Mesenchymal stem cell (in vitro differentiated cells and primary cell): ENCODE measurements around the gene RTN4IP1.

ENCODE experiments used
- DNase-seq: peaks from one replicate; pipeline ENCODE4 v3.0.0-alpha.2; 2013
- H2AFZ ChIP-seq: one replicate; pipeline ENCODE4 v1.6.1; 2013; ENCODE audit warnings: low read depth, mild to moderate bottlenecking, control low read depth, inconsistent platforms, low read length, moderate library complexity
- H2AK5ac ChIP-seq: 2 replicates; pipeline ENCODE4 v1.6.1; 2013; ENCODE audit warnings: low read length, moderate library complexity, mild to moderate bottlenecking, inconsistent platforms; ENCODE audit not compliant: severe bottlenecking
- H2BK120ac ChIP-seq: one replicate; pipeline ENCODE4 v1.6.1; 2013; ENCODE audit warnings: low read depth, mild to moderate bottlenecking, inconsistent platforms, low read length, moderate library complexity
- H2BK12ac ChIP-seq, 2 experiments: one replicate each; pipeline ENCODE4 v1.6.1; 2013; ENCODE audit warnings: inconsistent platforms in 2 of 2, low read length in 2 of 2, mild to moderate bottlenecking in 2 of 2, moderate library complexity in 2 of 2, control low read depth in 1 of 2
- H2BK15ac ChIP-seq: one replicate; pipeline ENCODE4 v1.6.1; 2013; ENCODE audit warnings: mild to moderate bottlenecking, low read depth, inconsistent platforms; ENCODE audit not compliant: poor library complexity, severe bottlenecking
- H2BK5ac ChIP-seq: 2 replicates; pipeline ENCODE4 v1.6.1; 2013; ENCODE audit warnings: low read depth, mild to moderate bottlenecking, low read length, control low read depth, inconsistent platforms; ENCODE audit not compliant: poor library complexity, severe bottlenecking
- H3K14ac ChIP-seq, 2 experiments: one replicate each; pipeline ENCODE4 v1.6.1; 2013; ENCODE audit warnings: inconsistent platforms in 2 of 2, low read length in 2 of 2, control low read depth in 1 of 2, mild to moderate bottlenecking in 1 of 2, moderate library complexity in 1 of 2
- H3K18ac ChIP-seq, 2 experiments: one replicate each; pipeline ENCODE4 v1.6.1; 2013; ENCODE audit warnings: inconsistent platforms in 2 of 2, low read length in 2 of 2, control low read depth in 1 of 2, low read depth in 1 of 2, mild to moderate bottlenecking in 1 of 2
- H3K23ac ChIP-seq, 2 experiments: one replicate each; pipeline ENCODE4 v1.6.1; 2013; ENCODE audit warnings: inconsistent platforms in 2 of 2, low read length in 2 of 2, mild to moderate bottlenecking in 2 of 2, moderate library complexity in 2 of 2, control low read depth in 1 of 2
- H3K27ac ChIP-seq: 2 replicates; pipeline ENCODE4 v1.5.1; 2013; ENCODE audit warnings: mild to moderate bottlenecking, moderate library complexity, low read length, control low read depth, inconsistent platforms; ENCODE audit not compliant: poor library complexity, severe bottlenecking
- H3K27me3 ChIP-seq, 2 experiments: 2 replicates each; pipeline versions ENCODE4 v1.6.1 to v1.7.0; 2013; ENCODE audit warnings: low read length in 2 of 2, mild to moderate bottlenecking in 2 of 2, moderate library complexity in 2 of 2, control low read depth in 1 of 2, inconsistent platforms in 1 of 2; ENCODE audit not compliant: control insufficient read depth in 1 of 2, insufficient read depth in 1 of 2
- H3K36me3 ChIP-seq, 2 experiments: 2 replicates each; pipeline versions ENCODE4 v1.6.1 to v1.7.0; 2013; ENCODE audit warnings: low read length in 2 of 2, control low read depth in 1 of 2, inconsistent platforms in 1 of 2, low read depth in 1 of 2, mild to moderate bottlenecking in 1 of 2; ENCODE audit not compliant: insufficient read depth in 2 of 2, control insufficient read depth in 1 of 2
- H3K4ac ChIP-seq, 2 experiments: one replicate each; pipeline ENCODE4 v1.6.1; 2013; ENCODE audit warnings: inconsistent platforms in 2 of 2, low read length in 2 of 2, mild to moderate bottlenecking in 2 of 2, moderate library complexity in 2 of 2, control low read depth in 1 of 2, low read depth in 1 of 2
- H3K4me1 ChIP-seq: 2 replicates; pipeline ENCODE4 v1.6.1; 2013; ENCODE audit warnings: low read depth, low read length, control low read depth; ENCODE audit not compliant: control insufficient read depth, insufficient read depth
- H3K4me2 ChIP-seq: 2 replicates; pipeline ENCODE4 v1.6.1; 2013; ENCODE audit warnings: low read length, mild to moderate bottlenecking, inconsistent platforms; ENCODE audit not compliant: poor library complexity, severe bottlenecking
- H3K4me3 ChIP-seq, 2 experiments: 2 replicates each; pipeline versions ENCODE4 v1.5.1 to v1.7.0; 2013; ENCODE audit warnings: low read length in 2 of 2, mild to moderate bottlenecking in 2 of 2, control low read depth in 1 of 2, low read depth in 1 of 2; ENCODE audit not compliant: insufficient read depth in 1 of 2
- H3K79me1 ChIP-seq: replicated peaks from 2 replicates; pipeline ENCODE4 v1.6.1; 2013; ENCODE audit warnings: mild to moderate bottlenecking, control low read depth, low read length, inconsistent platforms; ENCODE audit not compliant: poor library complexity, severe bottlenecking
- H3K9ac ChIP-seq: 2 replicates; pipeline ENCODE4 v1.7.0; 2013; ENCODE audit warnings: mild to moderate bottlenecking, low read length, moderate library complexity
- H3K9me3 ChIP-seq: 2 replicates; pipeline ENCODE4 v1.7.0; 2013; ENCODE audit warnings: mild to moderate bottlenecking, low read length; ENCODE audit not compliant: control insufficient read depth
- H4K8ac ChIP-seq: one replicate; pipeline ENCODE4 v1.6.1; 2013; ENCODE audit warnings: inconsistent platforms, mild to moderate bottlenecking, low read length, moderate library complexity
- H4K91ac ChIP-seq: one replicate; pipeline ENCODE4 v1.6.1; 2013; ENCODE audit warnings: mild to moderate bottlenecking, low read length, inconsistent platforms
- WGBS: methylation state at CpG from one replicate; pipeline ENCODE4 v1.1.7; 2013; ENCODE audit warnings: mixed read lengths; 5-methylcytosine and 5-hydroxymethylcytosine counted together

RTN4IP1 gene

DNA sequence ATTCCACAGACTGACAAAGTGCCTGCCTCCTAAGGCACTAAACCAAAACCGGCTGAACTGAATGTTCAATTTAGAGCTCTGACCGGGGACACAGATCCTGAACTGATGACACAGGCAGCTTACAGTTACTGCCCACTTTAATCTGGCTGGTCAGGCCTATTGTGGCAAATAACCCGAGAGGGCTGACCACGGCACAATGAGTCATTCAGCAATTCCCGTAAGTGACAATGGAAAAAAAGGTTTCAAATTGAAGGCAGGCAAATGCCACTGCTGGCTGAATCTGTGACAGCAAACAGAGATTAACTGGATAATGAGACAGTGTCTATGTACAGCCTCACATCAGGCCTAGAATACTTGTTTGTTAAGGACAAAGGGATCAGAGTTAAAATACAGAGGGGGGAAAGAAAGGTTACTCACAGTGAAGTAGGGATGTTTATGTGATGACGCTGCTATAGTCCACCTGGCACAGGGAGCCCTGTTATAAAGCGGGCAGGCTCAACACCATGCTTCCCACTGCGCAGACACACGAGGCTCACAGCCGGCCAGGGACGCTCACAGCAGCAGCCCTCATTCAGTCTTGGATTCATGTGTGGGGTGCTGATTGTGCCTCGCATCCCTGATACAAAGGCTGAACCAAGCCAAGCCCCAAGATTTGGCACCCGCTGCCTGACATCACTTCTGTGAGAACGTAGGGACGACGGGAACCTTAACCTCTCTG lies 54.4 kb downstream of the RTN4IP1 start:
- Histone ChIP-seq H4K8ac (peak overlapping the region; percentile 40), H3K9me3 (no peaks in the 10 kb centered on the region), H4K91ac (no peak overlapping the region), H2BK5ac (no peak overlapping the region), H3K36me3 (peaks cover 0 to 18% of the 10 kb centered on the region in 2 experiments), H2BK12ac (peak overlapping the region in 1 of 2 experiments; percentile 75), H2AK5ac (no peak overlapping the region), H3K23ac (no peak overlapping the region), H2BK120ac (no peak overlapping the region), H3K4me3 (no peak overlapping the region), H3K9ac (peak overlapping the region; percentile 31), H3K14ac (no peak overlapping the region), H3K18ac (peak overlapping the region in 1 of 2 experiments; percentile 55), H3K27me3 (no peaks in the 10 kb centered on the region), H3K27ac (no peak overlapping the region), H2AFZ (no peak overlapping the region), H2BK15ac (no peak overlapping the region), H3K4ac (no peak overlapping the region), H3K4me2 (no peak overlapping the region), H3K4me1 (peaks cover 7% of the 10 kb centered on the region), H3K79me1 (no peaks in the 10 kb centered on the region)
- 66% methylated on average over 16 of the region's 16 CpGs for WGBS
- DNase-seq: peak; percentile 85

DNA sequence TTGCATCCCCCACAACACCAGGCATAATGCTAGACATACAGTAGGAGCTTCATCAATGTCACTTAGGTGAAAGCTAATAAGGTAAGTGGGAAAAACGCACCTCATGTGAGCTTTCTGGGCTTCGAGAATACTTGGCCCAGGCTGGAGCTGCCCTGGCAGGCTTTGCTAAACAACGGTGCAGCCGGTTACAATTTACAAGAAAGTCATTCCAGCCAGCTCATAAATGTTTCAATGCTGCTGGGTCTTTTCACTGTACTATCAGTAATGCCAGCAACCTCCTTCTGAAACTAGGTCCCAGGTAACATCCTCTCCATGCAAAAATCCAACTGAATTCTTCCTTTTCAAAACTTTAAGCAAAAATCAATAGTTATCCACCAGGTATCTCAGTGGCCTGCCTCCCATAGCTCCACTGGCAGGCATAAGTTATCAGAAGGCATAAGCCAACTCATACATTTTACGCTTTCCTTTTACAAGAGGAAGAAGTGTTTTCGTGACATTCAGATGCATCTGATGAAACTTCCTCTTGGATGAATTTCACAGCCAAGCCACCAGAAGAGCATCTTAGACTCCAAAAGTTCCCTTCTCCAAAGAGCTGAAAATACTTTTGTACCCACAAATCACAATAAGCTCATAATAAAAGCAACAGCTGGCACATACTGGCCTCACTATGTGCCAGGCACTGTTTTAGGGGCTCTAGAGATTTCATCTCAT lies 56.3 kb downstream of the RTN4IP1 start:
- no peak overlapping the region for H4K91ac ChIP-seq
- H3K18ac ChIP-seq: no peak overlapping the region
- no peak overlapping the region for H2BK12ac ChIP-seq
- DNase-seq: no peak
- H3K27me3 ChIP-seq: no peaks in the 10 kb centered on the region
- peaks cover 7% of the 10 kb centered on the region for H3K4me1 ChIP-seq
- no peak overlapping the region for H2AK5ac ChIP-seq
- H3K36me3 ChIP-seq: peaks cover 0 to 31% of the 10 kb centered on the region in 2 experiments
- no peaks in the 10 kb centered on the region for H3K79me1 ChIP-seq
- H3K4me2 ChIP-seq: no peak overlapping the region
- no peak overlapping the region for H3K4me3 ChIP-seq
- 99% methylated on average over 6 of the region's 6 CpGs for WGBS
- H3K14ac ChIP-seq: no peak overlapping the region
- no peak overlapping the region for H3K23ac ChIP-seq
- H2BK15ac ChIP-seq: no peak overlapping the region
- H3K9ac ChIP-seq: no peak overlapping the region
- no peak overlapping the region for H3K4ac ChIP-seq
- H2BK5ac ChIP-seq: no peak overlapping the region
- H4K8ac ChIP-seq: no peak overlapping the region
- no peak overlapping the region for H2AFZ ChIP-seq
- H3K27ac ChIP-seq: no peak overlapping the region
- no peaks in the 10 kb centered on the region for H3K9me3 ChIP-seq
- no peak overlapping the region for H2BK120ac ChIP-seq

GRCh38 chr6:106572436-106572835 lies 56.9 kb downstream of the RTN4IP1 start:
- H2AFZ ChIP-seq: no peak overlapping the region
- no peak overlapping the region for H3K18ac ChIP-seq
- no peak overlapping the region for H2AK5ac ChIP-seq
- H2BK12ac ChIP-seq: no peak overlapping the region
- H3K14ac ChIP-seq: no peak overlapping the region
- no peak overlapping the region for H3K9ac ChIP-seq
- no peak overlapping the region for H3K4me3 ChIP-seq
- no peak overlapping the region for H2BK120ac ChIP-seq
- no peak overlapping the region for H4K8ac ChIP-seq
- peaks cover 7% of the 10 kb centered on the region for H3K4me1 ChIP-seq
- H3K4ac ChIP-seq: no peak overlapping the region
- WGBS: 89% methylated on average over 5 of the region's 5 CpGs
- no peak overlapping the region for H2BK15ac ChIP-seq
- no peak overlapping the region for H3K4me2 ChIP-seq
- H3K79me1 ChIP-seq: no peaks in the 10 kb centered on the region
- no peak overlapping the region for H3K27ac ChIP-seq
- no peak overlapping the region for H2BK5ac ChIP-seq
- H3K23ac ChIP-seq: no peak overlapping the region
- H3K9me3 ChIP-seq: no peaks in the 10 kb centered on the region
- DNase-seq: no peak
- H3K27me3 ChIP-seq: no peaks in the 10 kb centered on the region
- no peak overlapping the region for H4K91ac ChIP-seq
- H3K36me3 ChIP-seq: peaks cover 0 to 37% of the 10 kb centered on the region in 2 experiments

- H3K18ac ChIP-seq: no peak overlapping the region
- H3K9ac ChIP-seq: no peak overlapping the region
- no peak overlapping the region for H3K14ac ChIP-seq
- no peak overlapping the region for H2AK5ac ChIP-seq
- H3K79me1 ChIP-seq: no peaks in the 10 kb centered on the region
- H2BK5ac ChIP-seq: no peak overlapping the region
- DNase-seq: no peak
- no peak overlapping the region for H3K23ac ChIP-seq
- no peaks in the 10 kb centered on the region for H3K9me3 ChIP-seq
- H3K4ac ChIP-seq: no peak overlapping the region
- no peak overlapping the region for H2BK12ac ChIP-seq
- no peaks in the 10 kb centered on the region for H3K27me3 ChIP-seq
- no peak overlapping the region for H2BK120ac ChIP-seq
- H3K36me3 ChIP-seq: peaks cover 0 to 55% of the 10 kb centered on the region in 2 experiments
- H3K27ac ChIP-seq: no peak overlapping the region
- no peak overlapping the region for H3K4me2 ChIP-seq
- no peak overlapping the region for H4K8ac ChIP-seq
- WGBS: 97% methylated on average over 4 of the region's 4 CpGs
- H2BK15ac ChIP-seq: no peak overlapping the region
- no peak overlapping the region for H3K4me3 ChIP-seq
- H3K4me1 ChIP-seq: peaks cover 1% of the 10 kb centered on the region
- no peak overlapping the region for H2AFZ ChIP-seq
- no peak overlapping the region for H4K91ac ChIP-seq
These were observed 59.9 kb downstream of the RTN4IP1 start for GRCh38 chr6:106569428-106569827.
